HG02759 (cell line): Measurements from ENCODE around the gene CCDC12.
A peak's percentile ranks its signal among the peaks of the same experiment; 100 is the strongest.

Experiments
- ATAC-seq: cut with Tn5 transposase; IDR thresholded peaks from one replicate; pipeline ENCODE4 v1.9.1; 2021; ENCODE audit warnings: mild to moderate bottlenecking, moderate library complexity; ENCODE audit not compliant: unreplicated experiment

CCDC12 gene

DNA sequence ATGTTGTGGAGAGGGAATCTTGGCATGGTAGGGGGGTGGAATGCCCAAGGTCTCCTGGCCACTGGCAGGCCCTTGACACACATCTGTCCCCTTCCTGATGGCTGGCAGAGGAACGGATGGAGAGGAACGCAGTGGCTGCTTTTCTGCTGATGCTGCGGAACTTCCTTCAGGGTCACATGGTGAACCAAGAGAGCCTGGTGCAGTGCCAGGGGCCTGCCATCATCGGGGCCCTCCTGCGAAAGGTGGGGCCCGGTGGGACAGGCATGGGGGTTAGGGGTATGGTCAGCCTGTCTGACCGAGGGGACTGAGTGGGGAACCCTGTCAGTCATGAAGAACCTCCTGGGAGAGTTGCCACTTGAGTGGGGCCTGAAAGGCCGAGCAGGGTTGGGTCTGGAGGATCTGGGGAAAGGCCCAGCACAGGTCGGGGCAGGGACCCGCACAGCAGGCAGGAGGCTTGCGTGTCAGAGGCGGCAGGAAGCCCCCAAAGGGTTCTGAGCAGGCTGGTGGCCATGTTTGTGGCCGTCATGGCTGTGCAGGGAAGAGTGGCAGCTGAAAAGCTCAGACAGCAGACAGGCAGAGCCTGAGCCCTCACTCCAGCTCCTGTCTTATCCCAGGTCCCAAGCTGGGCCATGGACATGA is 21.0 kb upstream of the CCDC12 start:
- ATAC-seq = no peak

DNA sequence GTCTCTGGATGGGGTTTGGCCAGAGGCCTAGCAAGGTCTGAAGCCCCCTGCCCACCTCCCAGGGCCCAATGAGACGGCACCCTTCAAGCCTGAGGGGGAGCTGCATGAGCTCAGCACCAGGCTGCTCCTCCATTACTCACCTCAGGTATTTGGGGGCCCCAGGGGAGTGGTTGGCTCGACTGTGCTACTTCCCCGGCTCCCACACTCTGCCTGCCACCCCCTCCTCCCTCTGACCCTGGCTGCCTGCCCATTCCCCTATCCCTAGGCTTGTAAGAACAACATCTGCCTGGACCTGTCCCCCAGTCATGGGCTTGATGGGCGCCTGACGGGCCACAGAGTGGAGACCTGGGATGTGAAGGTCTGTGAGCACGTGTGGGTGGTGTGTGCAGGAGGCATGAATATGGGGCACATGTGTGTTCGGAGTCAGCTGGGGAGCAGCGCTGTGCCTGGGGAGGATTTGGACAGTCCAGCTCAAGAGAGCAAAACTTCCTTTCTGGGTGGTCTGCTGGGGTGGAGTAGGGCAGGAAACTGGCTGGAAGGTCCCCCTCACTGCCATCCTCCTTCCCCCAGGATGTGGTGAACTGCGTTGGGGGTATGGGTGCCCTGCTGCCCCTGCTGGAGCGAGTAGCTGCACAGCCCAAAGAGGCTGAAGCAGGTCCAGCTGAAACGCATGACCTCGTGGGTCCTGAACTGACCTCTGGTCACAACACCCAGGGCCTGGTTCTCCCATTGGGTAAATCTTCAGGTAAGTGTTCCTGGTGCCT is 20.3 kb upstream of the CCDC12 start:
- ATAC-seq = no peak

DNA sequence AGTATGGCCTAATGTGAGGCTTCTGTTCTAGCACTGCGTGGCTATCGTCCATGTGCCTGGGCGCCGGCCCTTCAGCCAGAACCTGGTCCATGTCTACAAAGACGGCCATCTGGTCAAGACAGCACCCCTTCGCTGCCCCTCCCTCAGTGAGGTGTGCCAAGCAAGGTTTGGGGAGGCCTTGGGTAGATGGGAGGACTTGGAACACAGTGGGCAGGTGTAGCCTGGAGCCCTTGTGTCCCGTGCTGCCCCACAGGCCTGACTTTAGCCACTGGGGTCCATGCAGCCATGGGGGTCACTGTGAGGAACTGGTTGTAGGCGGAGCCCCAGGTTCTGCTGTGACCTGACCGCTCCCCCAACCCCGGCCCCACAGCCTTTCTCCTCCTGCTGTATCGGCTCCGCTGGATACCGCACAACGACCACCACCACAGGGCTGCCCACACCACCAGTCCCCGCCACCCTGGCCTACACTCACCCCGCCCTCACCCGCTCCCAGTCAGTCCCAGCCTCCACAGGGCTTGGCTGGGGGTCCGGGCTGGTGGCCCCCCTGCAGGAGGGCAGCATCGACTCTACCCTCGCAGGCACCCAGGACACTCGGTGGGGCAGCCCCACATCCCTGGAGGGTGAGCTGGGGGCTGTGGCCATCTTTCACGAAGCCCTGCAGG is 19.5 kb upstream of the CCDC12 start:
- ATAC-seq = no peak

DNA sequence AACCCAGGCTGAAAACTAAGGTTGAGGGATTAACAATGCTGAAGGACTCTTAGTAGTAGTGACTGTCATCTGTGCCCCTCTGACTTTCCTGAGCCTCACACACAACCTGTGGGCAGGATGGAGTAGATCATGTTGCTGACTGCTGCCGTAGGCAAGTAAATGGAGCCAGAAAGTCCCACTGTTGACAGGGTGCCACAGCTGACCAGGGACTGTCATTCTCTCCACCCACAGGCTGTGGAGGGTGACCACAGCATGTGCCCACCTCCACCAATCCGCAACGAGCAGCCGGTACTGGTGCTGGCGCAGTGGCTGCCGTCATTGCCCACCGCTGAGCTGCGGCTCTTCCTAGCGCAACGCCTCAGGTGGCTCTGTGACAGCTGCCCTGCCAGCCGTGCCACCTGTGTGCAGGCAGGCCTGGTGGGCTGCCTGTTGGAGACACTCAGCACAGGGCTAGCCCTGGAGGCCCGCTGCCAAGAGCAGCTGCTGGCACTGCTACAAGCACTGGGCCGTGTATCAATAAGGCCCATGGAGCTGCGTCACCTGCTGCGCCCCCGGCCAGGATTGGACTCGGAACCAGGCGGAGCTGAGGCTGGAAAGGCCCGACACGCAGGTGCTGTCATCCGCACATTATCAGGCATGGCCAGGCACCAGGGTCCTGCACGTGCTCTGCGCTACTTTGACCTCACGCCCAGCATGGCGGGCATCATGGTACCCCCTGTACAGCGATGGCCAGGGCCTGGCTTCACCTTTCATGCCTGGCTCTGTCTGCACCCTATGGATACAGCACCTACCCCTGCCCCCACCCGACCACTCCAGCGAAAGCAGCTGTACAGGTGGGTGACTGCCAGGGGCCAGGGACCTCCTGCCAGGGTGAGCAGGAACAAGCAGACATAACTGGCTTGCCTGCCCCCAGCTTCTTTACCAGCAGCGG is 18.5 kb upstream of the CCDC12 start:
- ATAC-seq = no peak

DNA sequence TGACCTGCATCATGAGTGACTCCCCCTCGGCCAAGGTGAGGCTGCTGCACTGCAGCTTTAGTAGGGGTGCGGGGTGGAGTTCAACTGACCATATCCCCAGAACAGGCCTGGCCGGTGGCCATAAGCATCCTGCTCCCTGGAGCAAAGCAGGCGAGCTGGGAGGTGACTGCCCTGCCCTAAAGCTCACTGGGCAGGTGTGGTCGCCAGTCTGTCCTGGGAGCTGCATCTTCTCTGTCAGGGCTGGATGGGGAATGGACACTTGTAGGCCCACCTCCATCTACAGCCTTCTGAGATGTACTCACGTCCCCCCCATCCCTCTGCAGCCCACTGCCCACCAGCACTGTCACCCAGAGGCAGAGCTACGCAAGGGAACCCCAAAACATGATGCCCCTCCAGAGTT is 17.4 kb upstream of the CCDC12 start:
- ATAC-seq = no peak

DNA sequence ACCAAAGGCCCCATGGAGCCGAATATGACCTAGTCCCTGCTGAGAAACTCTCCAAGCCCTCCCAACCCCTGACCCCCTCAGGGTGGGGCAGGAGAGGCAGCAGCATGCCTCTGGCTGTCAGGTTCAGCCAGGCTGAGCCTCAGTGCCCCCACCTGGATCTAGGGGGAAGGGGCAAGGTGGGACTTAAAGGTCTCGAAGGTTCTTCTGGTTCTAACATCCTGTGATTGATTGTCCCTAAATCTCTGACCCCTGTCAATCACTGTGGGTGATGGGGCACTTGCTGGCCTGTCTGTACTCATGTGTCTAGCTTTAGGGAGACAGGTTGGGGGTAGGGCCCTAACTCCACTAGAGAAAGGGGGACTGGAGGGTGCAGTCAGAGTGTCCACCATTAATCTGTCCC is 16.7 kb upstream of the CCDC12 start:
- no peak for ATAC-seq

DNA sequence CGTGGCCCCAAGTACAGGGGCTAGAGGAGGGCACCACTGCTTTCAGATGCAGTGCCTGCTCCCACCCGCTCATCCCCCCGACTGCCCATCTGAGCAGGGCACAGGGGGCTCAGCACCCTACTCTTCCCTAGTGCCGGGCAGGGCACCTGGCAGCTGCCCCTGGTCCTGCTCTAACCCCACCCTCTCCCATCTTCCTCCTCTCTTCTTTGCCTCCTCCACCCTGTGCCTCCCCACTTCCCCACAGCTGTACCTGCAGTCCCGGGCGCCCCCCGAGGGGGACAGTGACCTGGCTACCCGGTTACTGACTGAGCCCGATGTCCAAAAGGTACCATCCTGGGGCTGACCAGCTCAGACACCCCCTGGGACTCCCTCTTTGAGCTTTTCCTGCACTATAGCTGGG is 15.7 kb upstream of the CCDC12 start:
- no peak for ATAC-seq

DNA sequence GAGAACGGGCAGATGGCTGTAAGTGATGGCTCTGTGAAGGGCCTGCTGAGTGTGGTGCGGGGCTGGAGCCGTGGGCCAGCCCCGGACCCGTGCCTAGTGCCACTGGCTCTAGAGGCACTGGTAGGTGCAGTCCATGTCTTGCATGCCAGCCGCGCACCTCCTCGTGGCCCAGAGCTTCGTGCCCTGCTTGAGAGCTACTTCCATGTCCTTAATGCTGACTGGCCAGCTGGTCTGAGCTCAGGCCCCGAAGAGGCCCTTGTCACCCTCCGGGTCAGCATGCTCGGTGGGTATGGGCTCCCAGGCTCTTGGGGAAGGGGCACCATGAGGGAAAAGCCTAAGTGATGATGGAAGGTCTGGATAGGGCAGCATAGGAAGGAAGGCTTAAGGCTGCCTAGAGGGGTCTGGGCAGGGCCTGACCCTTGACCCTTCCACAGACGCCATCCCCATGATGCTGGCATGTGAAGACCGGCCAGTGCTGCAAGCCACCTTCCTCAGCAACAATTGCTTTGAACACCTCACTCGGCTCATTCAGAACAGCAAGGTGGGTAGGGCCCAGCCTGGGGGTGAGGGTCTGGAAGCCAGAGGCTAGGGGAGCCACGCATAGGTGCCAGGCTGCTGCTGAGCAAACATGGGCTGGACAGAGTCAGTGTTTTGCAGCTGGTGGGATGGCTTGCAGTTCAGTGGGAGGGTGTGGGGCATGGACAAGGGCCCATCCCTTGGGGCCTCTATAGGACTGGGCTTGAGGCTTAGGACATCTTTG is 15.0 kb upstream of the CCDC12 start:
- ATAC-seq = no peak

DNA sequence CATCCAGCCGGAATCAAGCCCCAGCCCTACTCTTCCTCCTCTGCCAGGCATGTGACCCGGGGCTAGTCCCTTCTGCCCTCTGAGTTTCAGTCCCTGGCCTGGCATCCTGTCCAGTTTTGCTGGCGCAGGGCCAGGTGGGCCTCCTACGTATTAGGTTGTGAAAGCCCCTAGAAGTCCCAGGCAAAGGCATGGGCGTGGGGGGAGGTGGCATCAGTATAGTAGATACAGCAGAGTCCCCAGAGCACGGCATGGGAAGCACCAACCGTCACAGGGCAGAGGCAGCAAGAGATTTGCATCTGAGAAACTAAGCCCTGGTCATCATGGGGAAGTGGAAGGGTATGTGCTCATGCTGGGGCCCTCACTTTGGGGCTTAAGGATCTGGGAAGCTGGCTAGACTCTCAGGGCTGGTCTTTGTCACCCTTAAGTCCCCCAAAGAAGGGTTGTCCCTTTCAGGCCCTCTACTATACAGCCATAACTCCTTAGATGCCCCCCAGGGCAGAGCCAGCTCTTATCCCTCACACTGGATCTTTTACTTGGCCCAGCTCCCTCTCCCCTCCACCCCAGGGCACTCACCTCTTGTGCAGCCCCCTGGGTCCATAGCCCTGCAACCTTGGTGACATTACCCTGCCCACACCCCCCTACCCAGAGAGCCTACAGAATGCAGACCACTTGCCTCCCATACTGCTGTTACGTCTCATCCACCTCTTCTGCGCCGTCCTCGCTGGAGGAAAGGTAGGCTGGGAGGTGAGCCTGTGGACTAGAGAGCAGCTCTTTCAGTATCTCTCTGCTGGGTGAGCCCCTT is 14.2 kb upstream of the CCDC12 start:
- ATAC-seq = peak; percentile 43

DNA sequence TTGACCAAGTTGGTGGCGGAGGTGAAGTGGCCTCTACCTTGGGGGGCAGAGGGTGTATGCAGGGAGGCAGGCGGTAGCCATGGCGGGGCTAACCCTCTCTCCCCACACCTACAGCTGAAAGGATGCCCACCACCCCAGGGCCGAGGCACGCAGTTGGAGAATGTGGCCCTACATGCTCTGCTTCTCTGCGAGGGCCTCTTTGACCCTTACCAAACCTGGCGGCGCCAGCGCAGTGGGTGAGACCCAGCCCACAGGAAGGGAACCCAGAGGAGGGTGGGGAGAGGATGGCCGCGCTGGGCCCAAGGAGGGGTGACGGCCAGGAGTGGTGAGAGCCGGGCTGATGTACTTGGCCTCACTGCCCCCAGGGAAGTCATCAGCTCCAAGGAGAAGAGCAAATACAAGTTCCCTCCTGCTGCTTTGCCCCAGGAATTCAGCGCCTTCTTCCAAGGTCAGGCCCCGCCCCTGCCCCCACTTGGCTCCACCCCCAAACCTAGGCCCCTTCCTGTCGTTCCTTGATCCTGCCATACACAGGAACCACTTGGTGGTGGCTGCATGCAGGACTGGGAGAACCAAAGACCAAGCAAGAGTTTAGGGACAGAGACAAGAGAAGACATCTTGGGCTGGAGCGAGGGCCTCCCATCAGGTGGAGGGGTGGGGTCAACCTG is 12.7 kb upstream of the CCDC12 start:
- no peak for ATAC-seq

DNA sequence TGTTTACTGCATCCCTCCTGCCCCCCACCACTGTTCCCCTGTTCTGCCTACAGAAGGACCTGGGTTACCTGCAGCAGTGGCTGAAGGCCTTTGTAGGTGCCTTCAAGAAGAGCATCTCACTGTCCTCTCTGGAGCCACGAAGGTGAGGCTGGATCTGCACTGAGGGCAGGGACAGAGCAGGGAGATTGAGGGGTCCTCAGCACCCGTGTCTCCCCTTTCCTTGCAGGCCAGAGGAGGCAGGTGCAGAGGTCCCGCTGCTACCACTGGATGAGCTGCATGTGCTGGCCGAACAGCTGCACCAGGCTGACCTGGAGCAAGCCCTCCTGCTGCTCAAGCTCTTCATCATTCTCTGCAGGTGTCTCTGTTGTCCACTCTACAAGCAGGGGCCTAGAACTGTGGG is 12.1 kb upstream of the CCDC12 start:
- ATAC-seq = no peak

DNA sequence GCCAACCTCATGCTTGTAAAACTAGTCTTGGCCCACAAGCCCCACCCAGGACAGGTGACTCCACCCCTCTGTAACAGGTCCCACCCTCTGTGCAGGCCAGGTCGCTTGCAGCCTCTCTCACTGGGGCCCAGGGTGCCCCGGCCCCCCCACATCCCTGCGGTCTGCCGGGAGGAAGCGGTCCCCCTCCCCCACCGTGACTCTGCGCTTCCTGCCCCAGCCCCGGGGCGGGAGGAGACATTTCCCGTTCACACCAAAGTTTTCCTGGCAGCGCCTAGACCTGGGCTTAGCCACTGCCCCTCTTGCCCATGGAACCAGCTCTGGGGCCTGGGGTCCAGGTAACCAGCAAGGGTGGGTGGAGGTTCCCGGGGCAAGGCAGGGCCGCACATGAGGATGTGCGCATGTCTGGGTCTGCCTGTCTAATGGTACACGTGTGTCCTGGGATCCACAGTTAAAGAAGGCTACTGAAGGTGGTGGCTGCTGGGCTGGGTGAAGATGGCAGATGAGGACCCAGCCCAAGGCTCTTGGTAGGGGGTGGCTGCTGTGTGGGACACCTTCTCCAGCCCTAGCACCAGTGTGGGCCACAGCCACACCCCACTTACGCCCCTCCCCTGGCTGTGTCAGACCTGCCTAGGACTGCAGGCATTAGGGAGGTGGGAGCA is 11.3 kb upstream of the CCDC12 start:
- peak; percentile 78 for ATAC-seq

DNA sequence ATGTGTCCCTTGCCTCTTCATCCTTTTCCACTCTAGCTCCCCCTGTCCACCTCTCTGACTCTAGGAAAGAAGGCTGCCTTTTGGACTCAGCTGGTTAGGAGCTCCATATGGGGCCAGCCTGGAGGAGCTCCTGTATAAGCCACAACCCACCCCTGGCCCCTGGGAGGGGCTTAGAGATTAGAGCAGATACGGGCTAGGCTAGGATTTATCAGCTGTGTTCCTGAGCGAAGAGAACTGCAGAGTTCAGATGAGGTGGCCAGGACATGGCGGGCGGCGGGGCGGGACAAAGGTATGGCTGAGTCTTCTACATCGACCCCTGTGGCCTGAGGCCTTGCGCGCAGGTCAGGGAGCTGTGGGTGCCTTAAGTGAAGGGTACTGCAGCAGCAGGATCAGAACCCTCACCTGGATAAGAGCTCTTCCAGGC is 10.8 kb upstream of the CCDC12 start:
- no peak for ATAC-seq

DNA sequence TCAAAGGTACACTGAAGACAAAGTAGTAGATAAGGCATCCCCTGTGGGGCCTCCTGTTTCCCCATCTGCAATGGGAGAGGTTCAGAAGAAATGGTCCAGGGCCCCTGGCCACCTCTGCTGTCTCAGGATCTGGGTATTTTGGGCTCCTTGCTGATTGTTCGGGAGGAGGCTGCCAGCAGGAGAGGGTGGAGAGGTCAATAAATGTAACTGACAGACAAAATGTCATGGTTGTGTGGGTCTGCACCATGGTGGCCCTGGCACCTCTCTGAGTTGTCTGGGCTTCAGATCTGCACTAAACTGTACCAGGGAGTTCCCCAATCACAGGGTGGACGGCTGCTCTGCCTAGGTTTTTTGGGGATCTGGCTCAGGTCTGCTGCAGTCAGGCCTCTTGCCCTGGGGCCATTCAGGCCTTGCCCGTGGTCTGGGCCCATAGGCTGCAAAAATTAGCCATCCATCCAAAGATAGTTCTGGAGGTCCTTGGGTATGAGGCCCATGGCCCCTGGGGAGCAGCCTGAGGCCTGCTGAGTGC is 10.3 kb upstream of the CCDC12 start:
- no peak for ATAC-seq

DNA sequence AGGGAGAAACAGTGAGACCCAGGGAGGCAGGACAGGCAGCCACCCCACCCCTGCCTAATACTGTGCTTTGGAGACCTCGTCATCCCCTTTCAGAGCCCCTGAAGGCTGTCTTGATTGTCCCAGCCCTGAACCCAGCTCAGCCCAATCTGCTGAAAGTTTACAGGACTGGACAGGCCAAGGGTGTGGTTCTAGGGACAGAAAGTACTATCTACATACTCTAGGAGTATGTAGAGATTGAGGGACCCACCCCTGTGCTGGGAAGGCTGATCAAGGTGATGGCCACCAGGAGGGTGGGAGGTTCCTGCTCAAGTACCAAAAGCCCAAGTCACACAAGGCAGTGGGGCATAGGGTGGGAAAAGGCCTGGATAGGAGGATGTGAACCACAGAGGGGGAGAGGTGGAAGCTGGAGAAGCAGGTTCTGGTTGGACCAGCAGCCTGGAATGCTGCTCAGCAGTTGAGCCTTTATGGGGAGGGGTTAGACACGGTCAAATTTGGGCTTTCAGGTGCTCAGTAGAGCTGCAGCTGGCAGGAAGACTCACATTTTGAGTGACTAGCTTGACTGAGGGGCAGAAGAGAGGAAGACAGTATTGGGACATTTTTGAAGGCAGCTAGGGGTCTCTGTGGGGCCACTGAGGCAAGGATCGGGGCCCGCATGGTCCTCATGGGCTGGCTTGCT is 9.6 kb upstream of the CCDC12 start:
- ATAC-seq = no peak

DNA sequence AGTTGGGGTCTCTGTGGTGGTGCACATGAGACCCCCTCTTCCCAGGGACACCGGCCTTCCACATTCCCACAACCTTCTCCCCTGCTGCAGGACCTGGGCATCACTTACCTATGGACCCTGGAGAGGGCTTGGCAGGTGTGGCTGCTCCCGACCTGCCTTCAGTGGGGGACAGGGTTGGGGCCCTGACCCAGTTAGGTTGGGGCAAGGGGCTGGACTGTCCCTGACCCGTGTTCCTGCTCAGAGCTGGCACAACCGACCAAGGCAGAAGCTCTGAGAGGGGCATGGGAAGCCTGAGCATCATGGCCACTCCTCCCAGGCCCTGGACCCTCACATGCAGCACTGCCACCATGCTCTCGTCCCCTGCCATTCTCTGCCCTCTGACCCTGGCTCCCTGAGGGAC is 9.0 kb upstream of the CCDC12 start:
- ATAC-seq = no peak

DNA sequence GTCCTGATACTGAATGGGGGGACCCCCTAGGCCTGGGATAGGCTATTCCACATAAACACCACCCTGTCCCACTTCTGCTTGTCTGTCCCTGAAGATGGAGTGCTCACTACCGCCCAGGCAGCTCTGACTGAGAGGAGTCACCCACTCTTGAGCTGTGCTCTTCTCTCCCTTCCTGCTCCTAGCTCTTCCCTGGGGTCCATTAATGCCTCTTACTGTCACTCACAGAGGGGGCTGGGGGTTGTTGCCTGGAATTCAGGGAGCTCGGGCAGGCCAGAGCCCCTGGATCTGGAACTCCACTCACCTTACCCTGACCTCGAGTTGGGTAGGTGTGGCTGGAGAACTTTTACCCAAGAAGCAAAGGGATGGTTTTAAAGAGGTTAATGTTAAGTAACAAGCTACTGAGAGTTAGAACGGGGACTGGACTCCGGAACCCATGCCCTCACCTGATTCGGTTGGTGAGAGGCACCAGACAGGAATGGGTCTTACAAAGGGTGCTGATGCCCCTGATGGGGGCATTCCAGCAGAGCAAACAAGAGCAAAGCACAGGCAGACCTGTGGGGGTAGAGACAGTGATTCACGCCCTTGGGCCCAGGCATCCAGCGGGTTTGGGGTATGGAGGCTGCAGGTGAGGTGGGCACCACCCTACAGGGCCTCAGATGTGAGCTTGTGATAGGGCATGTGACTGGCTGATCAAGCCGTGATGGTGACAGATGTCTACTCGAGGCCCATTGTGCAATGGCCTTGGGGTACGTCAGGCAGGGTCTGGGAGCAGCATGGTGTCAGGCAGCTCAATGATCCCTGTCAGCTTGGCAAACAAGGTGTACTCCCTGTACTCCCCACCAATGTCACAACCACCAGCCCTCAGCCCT is 8.3 kb upstream of the CCDC12 start:
- ATAC-seq = no peak
